ENCODE data around the gene FBN1.

DNA sequence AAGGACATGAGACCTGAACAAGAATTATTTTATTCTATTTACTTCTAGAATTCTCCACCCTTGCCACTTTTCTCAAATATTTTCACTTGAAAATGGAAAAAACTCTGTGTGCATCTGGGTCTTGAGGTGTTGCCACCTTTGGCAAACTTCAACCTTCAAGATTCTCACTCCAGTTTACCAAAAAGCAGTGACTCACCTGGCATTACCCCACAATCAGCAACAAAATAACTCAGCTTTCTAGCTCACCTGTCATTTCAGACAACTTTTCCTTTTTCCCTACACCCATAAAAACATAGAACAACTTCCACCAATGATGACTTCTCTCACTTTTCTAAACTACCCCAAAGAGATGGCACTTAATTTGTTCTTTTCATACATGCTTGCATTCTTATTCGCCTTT is 198.5 kb downstream of the FBN1 start:
- no peak for TF ChIP-seq POLR2A (IDR thresholded peaks at IDR 0.05; ENCODE audit: low read depth, low read length)
- TF ChIP-seq EZH2 (IDR thresholded peaks at IDR 0.05; ENCODE audit: borderline replicate concordance, low read depth, low read length, severe bottlenecking) = no peak
- TF ChIP-seq, protein P1, sequence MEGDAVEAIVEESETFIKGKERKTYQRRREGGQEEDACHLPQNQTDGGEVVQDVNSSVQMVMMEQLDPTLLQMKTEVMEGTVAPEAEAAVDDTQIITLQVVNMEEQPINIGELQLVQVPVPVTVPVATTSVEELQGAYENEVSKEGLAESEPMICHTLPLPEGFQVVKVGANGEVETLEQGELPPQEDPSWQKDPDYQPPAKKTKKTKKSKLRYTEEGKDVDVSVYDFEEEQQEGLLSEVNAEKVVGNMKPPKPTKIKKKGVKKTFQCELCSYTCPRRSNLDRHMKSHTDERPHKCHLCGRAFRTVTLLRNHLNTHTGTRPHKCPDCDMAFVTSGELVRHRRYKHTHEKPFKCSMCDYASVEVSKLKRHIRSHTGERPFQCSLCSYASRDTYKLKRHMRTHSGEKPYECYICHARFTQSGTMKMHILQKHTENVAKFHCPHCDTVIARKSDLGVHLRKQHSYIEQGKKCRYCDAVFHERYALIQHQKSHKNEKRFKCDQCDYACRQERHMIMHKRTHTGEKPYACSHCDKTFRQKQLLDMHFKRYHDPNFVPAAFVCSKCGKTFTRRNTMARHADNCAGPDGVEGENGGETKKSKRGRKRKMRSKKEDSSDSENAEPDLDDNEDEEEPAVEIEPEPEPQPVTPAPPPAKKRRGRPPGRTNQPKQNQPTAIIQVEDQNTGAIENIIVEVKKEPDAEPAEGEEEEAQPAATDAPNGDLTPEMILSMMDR (IDR thresholded peaks at IDR 0.05; ENCODE audit: extremely low read depth in 1 of 2, insufficient read depth in 1 of 2, low read depth in 1 of 2, low read length in 2 of 2) = no peak
- no peak for TF ChIP-seq MAX (IDR thresholded peaks at IDR 0.05; ENCODE audit: insufficient read depth, insufficient read length)
- TF ChIP-seq FOS (IDR thresholded peaks at IDR 0.05; ENCODE audit: borderline replicate concordance, insufficient read depth, low read length) = no peak
- no peak for TF ChIP-seq POLR2AphosphoS5 (IDR thresholded peaks at IDR 0.05; ENCODE audit: insufficient read depth, low read depth, low read length)

Measured in endothelial cell of umbilical vein (primary cell).